Peyer's patch (tissue), 4 donors: ENCODE results near the gene SYT11.

ENCODE experiments used
- CTCF ChIP-seq, 6 experiments: fragments of 450-650 bp in 4 of 6; fragments of 200-600 bp in 2 of 6; sonication (generic) in 1 of 6; IDR thresholded peaks; one replicate each; pipeline ENCODE4 v1.5.1; 2017 to 2019; ENCODE audit warnings: antibody characterized with exemption in 6 of 6, mild to moderate bottlenecking in 3 of 6, moderate library complexity in 1 of 6
- POLR2A ChIP-seq, 2 donors: fragments of 450-650 bp; IDR thresholded peaks; one replicate each; pipeline ENCODE4 v1.5.1; 2017; ENCODE audit warnings: antibody characterized with exemption in 2 of 2, mild to moderate bottlenecking in 2 of 2, moderate library complexity in 2 of 2

GRCh38 chr1:155913969-155914757, 54.8 kb downstream of the SYT11 start:
- TF ChIP-seq CTCF (IDR thresholded peaks at IDR 0.05) (no peak), POLR2A (IDR thresholded peaks at IDR 0.05) (no peak)
